ENCODE measurements around the gene KCTD11.

- no peak for TF ChIP-seq CTCF (IDR thresholded peaks at IDR 0.05)
- TF ChIP-seq POLR2A (IDR thresholded peaks at IDR 0.05), result no peak
Measured at GRCh38 chr17:7308625-7309433, 43.1 kb upstream of the KCTD11 start.

All from lower leg skin (tissue), 3 donors.